ENCODE results near the gene C1orf167. TPM values are rescaled to one million over a fixed set of nuclear protein-coding genes. Genes with fewer than 3 reads are reported as not detected.
A peak's percentile ranks its signal among the peaks of the same experiment; 100 is the strongest.

C1orf167 gene
- total RNA-seq, 2 donors from 2014 or later: not detected

- Mint-ChIP-seq H3K27ac (peak overlapping the region; percentile 94 to 96), H3K36me3 (no peaks in the 10 kb centered on the region), H3K4me1 (ENCODE audit: low read depth in 2 of 2) (peaks cover 41 to 47% of the 10 kb centered on the region in 2 donors), H3K27me3 (no peaks in the 10 kb centered on the region), H3K4me3 (peak overlapping the region; percentile 94), H3K9me3 (no peaks in the 10 kb centered on the region)
- DNase-seq (ENCODE audit: low spot score) (no peak), ATAC-seq (peak; percentile 43 to 48)
These were observed 32.2 kb upstream of the C1orf167 start for GRCh38 chr1:11729498-11730428.

GRCh38 chr1:11730429-11730891, 31.5 kb upstream of the C1orf167 start:
- peak overlapping the region; percentile 94 for H3K4me3 Mint-ChIP-seq
- H3K36me3 Mint-ChIP-seq: no peaks in the 10 kb centered on the region
- peaks cover 41 to 47% of the 10 kb centered on the region in 2 donors for H3K4me1 Mint-ChIP-seq (ENCODE audit: low read depth in 2 of 2)
- peak; percentile 89 to 91 for ATAC-seq
- peak overlapping the region; percentile 94 to 96 for H3K27ac Mint-ChIP-seq
- H3K9me3 Mint-ChIP-seq: no peaks in the 10 kb centered on the region
- no peaks in the 10 kb centered on the region for H3K27me3 Mint-ChIP-seq
- peak; percentile 84 for DNase-seq (ENCODE audit: low spot score)

GRCh38 chr1:11731691-11732283, 30.2 kb upstream of the C1orf167 start:
- peak overlapping the region; percentile 90 for H3K4me3 Mint-ChIP-seq
- no peak for ATAC-seq
- no peak for DNase-seq (ENCODE audit: low spot score)
- peaks cover 43 to 53% of the 10 kb centered on the region in 2 donors for H3K4me1 Mint-ChIP-seq (ENCODE audit: low read depth in 2 of 2)
- H3K27ac Mint-ChIP-seq: peak overlapping the region; percentile 94 to 96
- no peaks in the 10 kb centered on the region for H3K36me3 Mint-ChIP-seq
- no peaks in the 10 kb centered on the region for H3K27me3 Mint-ChIP-seq
- H3K9me3 Mint-ChIP-seq: no peaks in the 10 kb centered on the region

- no peaks in the 10 kb centered on the region for H3K36me3 Mint-ChIP-seq
- no peaks in the 10 kb centered on the region for H3K27me3 Mint-ChIP-seq
- peak overlapping the region; percentile 94 to 96 for H3K27ac Mint-ChIP-seq
- peak overlapping the region; percentile 22 for H3K4me3 Mint-ChIP-seq
- peaks cover 59 to 64% of the 10 kb centered on the region in 2 donors for H3K4me1 Mint-ChIP-seq (ENCODE audit: low read depth in 2 of 2)
- no peaks in the 10 kb centered on the region for H3K9me3 Mint-ChIP-seq
- ATAC-seq (no peak), DNase-seq (ENCODE audit: low spot score) (no peak)
These were observed 28.7 kb upstream of the C1orf167 start for GRCh38 chr1:11733306-11733705.

GRCh38 chr1:11735531-11735853, 26.5 kb upstream of the C1orf167 start:
- H3K27ac Mint-ChIP-seq: peak overlapping the region; percentile 98 to 99
- no peaks in the 10 kb centered on the region for H3K9me3 Mint-ChIP-seq
- peaks cover 63 to 66% of the 10 kb centered on the region in 2 donors for H3K4me1 Mint-ChIP-seq (ENCODE audit: low read depth in 2 of 2)
- ATAC-seq (no peak), DNase-seq (ENCODE audit: low spot score) (no peak)
- H3K4me3 Mint-ChIP-seq: peak overlapping the region; percentile 87
- H3K36me3 Mint-ChIP-seq: no peaks in the 10 kb centered on the region
- no peaks in the 10 kb centered on the region for H3K27me3 Mint-ChIP-seq

GRCh38 chr1:11735854-11736745, 25.9 kb upstream of the C1orf167 start, which contains the start of gene AGTRAP:
AGTRAP (plus strand) TSS chr1:11736136; CDS start chr1:11736209, 73 bp downstream.
- H3K4me3 Mint-ChIP-seq: peak within 1 kb of the TSS; percentile 87
- H3K27me3 Mint-ChIP-seq: no peaks in the 10 kb centered on the region
- DNase-seq (ENCODE audit: low spot score) (peak; percentile 95), ATAC-seq (peak; percentile 81 to 82)
- no peaks in the 10 kb centered on the region for H3K36me3 Mint-ChIP-seq
- no peaks in the 10 kb centered on the region for H3K9me3 Mint-ChIP-seq
- peaks cover 65 to 69% of the 10 kb centered on the region in 2 donors for H3K4me1 Mint-ChIP-seq (ENCODE audit: low read depth in 2 of 2)
- H3K27ac Mint-ChIP-seq: peak within 1 kb of the TSS; percentile 98 to 99

GRCh38 chr1:11736746-11737639, 25.0 kb upstream of the C1orf167 start:
- ATAC-seq (peak; percentile 79 to 85), DNase-seq (ENCODE audit: low spot score) (peak; percentile 92)
- peak overlapping the region; percentile 87 for H3K4me3 Mint-ChIP-seq
- no peaks in the 10 kb centered on the region for H3K9me3 Mint-ChIP-seq
- no peaks in the 10 kb centered on the region for H3K36me3 Mint-ChIP-seq
- H3K27me3 Mint-ChIP-seq: no peaks in the 10 kb centered on the region
- H3K27ac Mint-ChIP-seq: peak overlapping the region; percentile 98 to 99
- H3K4me1 Mint-ChIP-seq (ENCODE audit: low read depth in 2 of 2): peaks cover 67 to 70% of the 10 kb centered on the region in 2 donors

GRCh38 chr1:11738096-11738495, 23.9 kb upstream of the C1orf167 start:
- ATAC-seq (no peak), DNase-seq (ENCODE audit: low spot score) (no peak)
- H3K27me3 Mint-ChIP-seq: no peaks in the 10 kb centered on the region
- H3K36me3 Mint-ChIP-seq: no peaks in the 10 kb centered on the region
- H3K27ac Mint-ChIP-seq: peak overlapping the region; percentile 98 to 99
- no peaks in the 10 kb centered on the region for H3K9me3 Mint-ChIP-seq
- peak overlapping the region; percentile 87 for H3K4me3 Mint-ChIP-seq
- H3K4me1 Mint-ChIP-seq (ENCODE audit: low read depth in 2 of 2): peaks cover 73 to 77% of the 10 kb centered on the region in 2 donors

- no peak for ATAC-seq
- Mint-ChIP-seq H3K27me3 (no peaks in the 10 kb centered on the region), H3K4me1 (ENCODE audit: low read depth in 2 of 2) (peaks cover 71 to 74% of the 10 kb centered on the region in 2 donors), H3K27ac (peak overlapping the region; percentile 98 to 99), H3K4me3 (peak overlapping the region; percentile 87), H3K9me3 (no peaks in the 10 kb centered on the region), H3K36me3 (no peaks in the 10 kb centered on the region)
- DNase-seq (ENCODE audit: low spot score): no peak
These were observed 23.2 kb upstream of the C1orf167 start for GRCh38 chr1:11738783-11739182.

GRCh38 chr1:11740258-11741192, 21.5 kb upstream of the C1orf167 start:
- ATAC-seq (peak; percentile 63 to 76), DNase-seq (ENCODE audit: low spot score) (peak; percentile 86)

GRCh38 chr1:11741482-11741881, 20.5 kb upstream of the C1orf167 start:
- H3K27me3 Mint-ChIP-seq: no peaks in the 10 kb centered on the region
- ATAC-seq (no peak), DNase-seq (ENCODE audit: low spot score) (no peak)
- H3K4me3 Mint-ChIP-seq: peak overlapping the region; percentile 77
- peak overlapping the region; percentile 98 to 99 for H3K27ac Mint-ChIP-seq
- H3K4me1 Mint-ChIP-seq (ENCODE audit: low read depth in 2 of 2): peaks cover 71 to 78% of the 10 kb centered on the region in 2 donors
- no peaks in the 10 kb centered on the region for H3K9me3 Mint-ChIP-seq
- peaks cover 6% of the 10 kb centered on the region for H3K36me3 Mint-ChIP-seq

More at GRCh38 chr1:11740258-11741192, 21.5 kb upstream of the C1orf167 start:
- Mint-ChIP-seq H3K4me1 (ENCODE audit: low read depth in 2 of 2) (peaks cover 68 to 74% of the 10 kb centered on the region in 2 donors), H3K9me3 (no peaks in the 10 kb centered on the region), H3K27me3 (no peaks in the 10 kb centered on the region), H3K36me3 (no peaks in the 10 kb centered on the region), H3K4me3 (peak overlapping the region; percentile 77), H3K27ac (peak overlapping the region; percentile 98 to 99)
